ENCODE measurements around the gene ATG16L1.

GRCh38 chr2:233213975-233214374, 37.5 kb upstream of the ATG16L1 start:
- TF ChIP-seq CTCF (IDR thresholded peaks at IDR 0.05; ENCODE audit: low read depth, low read length) (no peak), EZH2phosphoT487 (IDR thresholded peaks at IDR 0.05; ENCODE audit: low read depth) (no peak)

All from OCI-LY3 (cell line).